ENCODE data around the gene LTBP1. TPM values are rescaled to one million over a fixed set of nuclear protein-coding genes. Genes with fewer than 3 reads are reported as not detected.

Gene LTBP1
- total RNA-seq, 1 donor from 2014 or later, result 102 TPM

GRCh38 chr2:33122726-33123125 is 176.0 kb downstream of the LTBP1 start:
- H3K27ac Mint-ChIP-seq (ENCODE audit: unreplicated experiment), result no peak overlapping the region
- TF ChIP-seq CTCF (IDR thresholded peaks at IDR 0.05), result no peak
- peaks cover 9% of the 10 kb centered on the region for H3K36me3 Mint-ChIP-seq (ENCODE audit: unreplicated experiment)
- no peaks in the 10 kb centered on the region for H3K27me3 Mint-ChIP-seq (ENCODE audit: unreplicated experiment)
- peaks cover 14% of the 10 kb centered on the region for H3K4me1 Mint-ChIP-seq (ENCODE audit: unreplicated experiment)
- H3K4me3 Mint-ChIP-seq (ENCODE audit: unreplicated experiment), result no peak overlapping the region
- H3K9me3 Mint-ChIP-seq (ENCODE audit: unreplicated experiment), result no peaks in the 10 kb centered on the region
- no peak for DNase-seq (ENCODE audit: extremely low spot score, unreplicated experiment)

GRCh38 chr2:33123216-33123615 is 176.5 kb downstream of the LTBP1 start:
- no peak for DNase-seq (ENCODE audit: extremely low spot score, unreplicated experiment)
- no peak overlapping the region for H3K4me3 Mint-ChIP-seq (ENCODE audit: unreplicated experiment)
- peaks cover 14% of the 10 kb centered on the region for H3K4me1 Mint-ChIP-seq (ENCODE audit: unreplicated experiment)
- H3K9me3 Mint-ChIP-seq (ENCODE audit: unreplicated experiment), result no peaks in the 10 kb centered on the region
- no peak overlapping the region for H3K27ac Mint-ChIP-seq (ENCODE audit: unreplicated experiment)
- peaks cover 9% of the 10 kb centered on the region for H3K36me3 Mint-ChIP-seq (ENCODE audit: unreplicated experiment)
- no peak for TF ChIP-seq CTCF (IDR thresholded peaks at IDR 0.05)
- no peaks in the 10 kb centered on the region for H3K27me3 Mint-ChIP-seq (ENCODE audit: unreplicated experiment)

GRCh38 chr2:33126552-33126951 is 179.8 kb downstream of the LTBP1 start:
- peak; percentile 30 for TF ChIP-seq CTCF (IDR thresholded peaks at IDR 0.05)
- H3K36me3 Mint-ChIP-seq (ENCODE audit: unreplicated experiment), result peaks cover 12% of the 10 kb centered on the region
- no peak for DNase-seq (ENCODE audit: extremely low spot score, unreplicated experiment)
- no peaks in the 10 kb centered on the region for H3K27me3 Mint-ChIP-seq (ENCODE audit: unreplicated experiment)
- H3K27ac Mint-ChIP-seq (ENCODE audit: unreplicated experiment), result no peak overlapping the region
- H3K4me3 Mint-ChIP-seq (ENCODE audit: unreplicated experiment), result no peak overlapping the region
- peaks cover 32% of the 10 kb centered on the region for H3K4me1 Mint-ChIP-seq (ENCODE audit: unreplicated experiment)
- H3K9me3 Mint-ChIP-seq (ENCODE audit: unreplicated experiment), result no peaks in the 10 kb centered on the region

- Mint-ChIP-seq H3K27ac (ENCODE audit: unreplicated experiment) (peak overlapping the region; percentile 42), H3K4me3 (ENCODE audit: unreplicated experiment) (no peak overlapping the region)
Measured at GRCh38 chr2:33126958-33127357, 180.2 kb downstream of the LTBP1 start.

More at GRCh38 chr2:33126958-33127357, 180.2 kb downstream of the LTBP1 start:
- Mint-ChIP-seq H3K9me3 (ENCODE audit: unreplicated experiment) (no peaks in the 10 kb centered on the region), H3K4me1 (ENCODE audit: unreplicated experiment) (peaks cover 35% of the 10 kb centered on the region), H3K36me3 (ENCODE audit: unreplicated experiment) (peaks cover 10% of the 10 kb centered on the region), H3K27me3 (ENCODE audit: unreplicated experiment) (no peaks in the 10 kb centered on the region)
- no peak for DNase-seq (ENCODE audit: extremely low spot score, unreplicated experiment)
- TF ChIP-seq CTCF (IDR thresholded peaks at IDR 0.05), result no peak

Measured in osteocyte (in vitro differentiated cells).